BE2C (cell line): ENCODE data around the gene B3GNT8.

Source experiments
- DNase-seq: peaks from one replicate; pipeline ENCODE4 v3.0.0-alpha.2; 2020
- H3K27me3 ChIP-seq: fragments of 250-450 bp; sonication (Bioruptor Pico); 2 replicates; pipeline ENCODE4 v1.5.1; 2020; ENCODE audit warnings: mild to moderate bottlenecking
- H3K36me3 ChIP-seq: fragments of 250-450 bp; sonication (Bioruptor Pico); 2 replicates; pipeline ENCODE4 v1.5.1; 2020; ENCODE audit warnings: mild to moderate bottlenecking
- H3K4me1 ChIP-seq: fragments of 250-450 bp; sonication (Bioruptor Pico); 2 replicates; pipeline ENCODE4 v1.5.1; 2020
- H3K4me3 ChIP-seq: 2 replicates; pipeline ENCODE4 v1.5.1; 2011; ENCODE audit warnings: low read depth, low read length
- H3K9me3 ChIP-seq: fragments of 250-450 bp; sonication (Bioruptor Pico); 2 replicates; pipeline ENCODE4 v1.5.1; 2020
- TF ChIP-seq, protein P1 (sequence below): IDR thresholded peaks from 2 replicates; pipeline ENCODE4 v1.5.1; 2012; ENCODE audit warnings: mild to moderate bottlenecking, low read depth, low read length

Gene B3GNT8

DNA sequence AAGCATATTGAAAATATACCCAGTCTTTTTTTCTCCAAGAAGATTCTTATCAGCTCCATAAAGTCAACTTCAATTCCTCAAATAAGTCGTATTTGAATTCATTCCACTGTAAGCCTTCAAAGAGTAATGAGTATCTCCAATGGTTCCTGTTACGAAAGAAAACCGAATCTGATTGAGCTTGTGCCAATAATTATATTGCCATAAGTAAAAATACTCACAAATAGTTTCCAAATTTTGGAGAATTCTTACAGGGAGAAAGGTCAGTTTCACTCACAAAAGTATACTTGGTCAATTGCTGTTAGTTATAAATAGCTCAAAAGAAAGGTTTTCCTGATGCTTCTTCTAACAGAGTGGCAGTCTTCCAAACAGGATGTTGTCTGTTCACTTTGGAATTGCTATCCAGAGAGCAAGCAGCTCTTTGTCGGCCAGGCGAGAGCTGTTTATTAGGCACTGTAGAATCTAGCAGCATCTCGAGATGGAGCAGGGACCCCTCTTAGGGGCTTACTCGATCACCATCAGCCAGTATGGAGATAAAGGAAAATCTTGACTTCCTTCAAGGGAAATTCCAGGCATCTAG, 29.3 kb upstream of the B3GNT8 start:
- Histone ChIP-seq H3K9me3 (no peaks in the 10 kb centered on the region; the same call in 1 of the 2 replicates), H3K36me3 (no peaks in the 10 kb centered on the region), H3K4me1 (no peaks in the 10 kb centered on the region), H3K4me3 (no peak overlapping the region), H3K27me3 (peaks cover 58% of the 10 kb centered on the region)
- DNase-seq = no peak
- TF ChIP-seq, protein P1, sequence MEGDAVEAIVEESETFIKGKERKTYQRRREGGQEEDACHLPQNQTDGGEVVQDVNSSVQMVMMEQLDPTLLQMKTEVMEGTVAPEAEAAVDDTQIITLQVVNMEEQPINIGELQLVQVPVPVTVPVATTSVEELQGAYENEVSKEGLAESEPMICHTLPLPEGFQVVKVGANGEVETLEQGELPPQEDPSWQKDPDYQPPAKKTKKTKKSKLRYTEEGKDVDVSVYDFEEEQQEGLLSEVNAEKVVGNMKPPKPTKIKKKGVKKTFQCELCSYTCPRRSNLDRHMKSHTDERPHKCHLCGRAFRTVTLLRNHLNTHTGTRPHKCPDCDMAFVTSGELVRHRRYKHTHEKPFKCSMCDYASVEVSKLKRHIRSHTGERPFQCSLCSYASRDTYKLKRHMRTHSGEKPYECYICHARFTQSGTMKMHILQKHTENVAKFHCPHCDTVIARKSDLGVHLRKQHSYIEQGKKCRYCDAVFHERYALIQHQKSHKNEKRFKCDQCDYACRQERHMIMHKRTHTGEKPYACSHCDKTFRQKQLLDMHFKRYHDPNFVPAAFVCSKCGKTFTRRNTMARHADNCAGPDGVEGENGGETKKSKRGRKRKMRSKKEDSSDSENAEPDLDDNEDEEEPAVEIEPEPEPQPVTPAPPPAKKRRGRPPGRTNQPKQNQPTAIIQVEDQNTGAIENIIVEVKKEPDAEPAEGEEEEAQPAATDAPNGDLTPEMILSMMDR = no peak

DNA sequence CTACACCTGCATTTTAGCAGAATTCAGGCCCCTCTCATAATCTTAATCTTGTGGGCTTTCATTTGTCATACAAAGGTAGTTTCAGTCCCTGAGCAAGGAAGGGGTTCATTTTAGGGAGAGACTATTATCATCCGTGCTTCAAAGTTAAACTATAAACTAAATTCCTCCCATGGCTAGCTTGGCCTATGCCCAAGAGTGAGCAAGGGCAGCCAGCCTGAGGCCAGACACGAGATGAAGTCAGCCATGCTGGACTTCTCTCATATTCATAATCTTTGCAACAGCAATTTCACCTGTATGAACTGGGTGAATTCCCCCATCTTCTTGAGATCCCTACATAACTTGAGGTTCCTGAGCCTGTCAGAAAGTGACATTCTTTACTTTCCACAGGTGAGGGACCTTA, 28.8 kb upstream of the B3GNT8 start:
- TF ChIP-seq, protein P1 = no peak
- Histone ChIP-seq H3K4me3 (no peak overlapping the region), H3K4me1 (no peaks in the 10 kb centered on the region), H3K9me3 (no peaks in the 10 kb centered on the region; the same call in 1 of the 2 replicates), H3K27me3 (peaks cover 53% of the 10 kb centered on the region), H3K36me3 (no peaks in the 10 kb centered on the region)
- no peak for DNase-seq

DNA sequence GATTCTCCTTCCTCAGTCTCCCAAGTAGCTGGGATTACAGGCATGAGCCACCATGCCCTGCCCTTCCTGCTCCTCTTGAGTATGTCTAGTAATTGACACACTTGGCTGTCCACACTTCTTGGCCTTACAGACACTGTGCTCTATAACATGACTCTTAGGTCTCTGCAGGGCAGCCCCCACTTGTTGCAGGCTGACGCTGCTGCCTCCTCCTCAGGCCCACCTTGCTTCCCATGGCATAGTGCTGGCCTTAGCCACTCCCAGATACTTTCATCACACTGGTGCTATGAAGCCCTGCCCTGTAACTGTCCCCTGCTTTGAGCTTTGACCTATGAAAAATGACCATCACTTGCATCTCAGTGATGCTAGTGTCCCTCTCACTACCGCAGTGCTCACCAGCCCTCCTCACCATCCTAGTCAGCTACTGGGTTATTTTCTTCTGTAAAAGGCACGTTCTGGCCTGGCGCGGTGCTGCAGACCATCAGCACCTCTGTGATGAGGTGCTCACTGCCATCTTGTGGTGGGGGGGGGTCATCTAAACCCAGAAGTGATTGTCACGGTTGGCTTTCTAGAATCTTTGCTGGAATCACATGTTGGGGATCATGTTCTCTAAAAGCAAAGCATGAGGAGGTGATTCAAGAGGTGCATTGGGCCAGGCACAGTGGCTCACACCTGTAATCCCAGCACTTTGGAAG, 25.6 kb upstream of the B3GNT8 start:
- Histone ChIP-seq H3K36me3 (no peaks in the 10 kb centered on the region), H3K27me3 (peaks cover 37% of the 10 kb centered on the region), H3K4me3 (no peak overlapping the region), H3K4me1 (no peaks in the 10 kb centered on the region), H3K9me3 (no peaks in the 10 kb centered on the region; the same call in 1 of the 2 replicates)
- TF ChIP-seq, protein P1 = no peak
- DNase-seq = no peak

DNA sequence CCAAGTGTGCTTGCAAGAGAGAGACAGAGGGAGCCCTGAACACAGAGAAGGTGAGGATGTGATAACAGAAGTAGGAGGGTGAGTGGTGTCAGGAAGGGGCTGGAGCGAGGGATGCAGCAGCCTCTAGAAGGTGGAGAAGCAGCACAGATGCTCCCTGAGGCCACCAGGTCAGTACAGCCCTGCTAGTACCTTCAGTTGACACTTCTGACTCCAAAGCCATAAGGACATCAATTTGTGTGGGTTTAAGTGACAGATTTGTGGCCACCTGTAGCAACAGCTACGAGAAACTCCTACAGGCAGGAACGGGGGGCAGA, 22.6 kb upstream of the B3GNT8 start:
- TF ChIP-seq, protein P1 = no peak
- Histone ChIP-seq H3K4me3 (no peak overlapping the region), H3K4me1 (no peaks in the 10 kb centered on the region), H3K36me3 (no peaks in the 10 kb centered on the region), H3K9me3 (no peaks in the 10 kb centered on the region), H3K27me3 (peaks cover 35% of the 10 kb centered on the region)
- no peak for DNase-seq

DNA sequence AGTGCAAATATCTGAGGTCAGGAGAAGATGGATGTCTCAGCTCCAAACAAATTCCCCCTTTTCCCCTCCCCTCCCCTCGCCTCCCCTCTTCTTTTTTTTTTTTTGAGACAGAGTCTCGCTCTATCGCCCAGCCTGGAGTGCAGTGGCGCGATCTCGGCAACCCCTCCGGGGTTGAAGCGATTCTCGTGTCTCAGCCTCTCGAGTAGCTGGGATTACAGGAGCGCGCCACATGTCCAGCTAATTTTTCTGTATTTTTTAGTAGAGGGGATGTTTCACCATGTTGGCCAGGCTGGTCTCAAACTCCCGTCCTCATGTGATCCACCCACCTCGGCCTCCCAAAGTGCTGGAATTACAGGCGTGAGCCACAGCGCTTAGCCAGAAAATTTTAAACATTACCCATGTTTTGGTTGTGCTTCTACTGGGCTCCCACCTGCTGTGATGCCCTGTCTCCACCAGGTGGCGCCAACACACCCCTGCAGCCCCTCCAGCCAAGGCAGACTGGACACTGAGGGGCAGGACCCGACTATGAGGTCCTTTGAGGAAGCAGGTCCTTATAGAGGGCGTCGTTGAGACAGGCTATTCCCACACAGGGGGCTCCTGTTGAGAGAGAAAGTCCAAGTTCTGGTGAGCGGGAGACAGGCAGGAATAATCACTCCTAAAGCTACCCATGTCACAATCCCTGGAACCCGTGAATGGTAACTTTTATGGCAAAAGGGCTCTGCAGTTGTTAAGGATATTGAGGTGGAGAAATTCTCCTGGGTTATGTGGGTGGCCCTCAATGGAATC, 22.1 kb upstream of the B3GNT8 start:
- Histone ChIP-seq H3K4me3 (peak overlapping the region; percentile 41), H3K36me3 (no peaks in the 10 kb centered on the region), H3K9me3 (no peaks in the 10 kb centered on the region), H3K4me1 (no peaks in the 10 kb centered on the region), H3K27me3 (peaks cover 37% of the 10 kb centered on the region)
- TF ChIP-seq, protein P1 = peak; percentile 99
- DNase-seq = peak; percentile 74
